NCI-H446 (cell line): ENCODE results near the gene DAB2IP.

Experiments
- DNase-seq, 2 experiments: peaks; one replicate each; lab custom pipeline; 2025; lab: John Stamatoyannopoulos, UW

Gene DAB2IP

GRCh38 chr9:121625590-121625989 lies 25.8 kb upstream of the DAB2IP start:
- DNase-seq: no peak

- no peak for DNase-seq
Measured at GRCh38 chr9:121626012-121626411, 25.4 kb upstream of the DAB2IP start.

GRCh38 chr9:121627427-121627826 lies 24.0 kb upstream of the DAB2IP start:
- no peak for DNase-seq

- no peak for DNase-seq
Measured at GRCh38 chr9:121628401-121628800, 23.0 kb upstream of the DAB2IP start.

GRCh38 chr9:121631115-121631514 lies 20.3 kb upstream of the DAB2IP start:
- DNase-seq: no peak

GRCh38 chr9:121631978-121632418 lies 19.4 kb upstream of the DAB2IP start:
- no peak for DNase-seq

GRCh38 chr9:121633119-121633714 lies 18.2 kb upstream of the DAB2IP start:
- no peak for DNase-seq

GRCh38 chr9:121633736-121634135 lies 17.7 kb upstream of the DAB2IP start:
- no peak for DNase-seq

- no peak for DNase-seq
Measured at GRCh38 chr9:121634329-121635261, 16.8 kb upstream of the DAB2IP start.

- DNase-seq: no peak
Measured at GRCh38 chr9:121635300-121635876, 16.0 kb upstream of the DAB2IP start.

GRCh38 chr9:121636341-121636865 lies 15.0 kb upstream of the DAB2IP start:
- no peak for DNase-seq

- no peak for DNase-seq
Measured at GRCh38 chr9:121636978-121637712, 14.3 kb upstream of the DAB2IP start.

GRCh38 chr9:121637713-121638220 lies 13.7 kb upstream of the DAB2IP start:
- peak; percentile 23 to 69 for DNase-seq

GRCh38 chr9:121638399-121638798 lies 13.0 kb upstream of the DAB2IP start:
- DNase-seq: no peak

- no peak for DNase-seq
Measured at GRCh38 chr9:121638901-121639592, 12.4 kb upstream of the DAB2IP start.

- DNase-seq: no peak
Measured at GRCh38 chr9:121639619-121640018, 11.8 kb upstream of the DAB2IP start.

GRCh38 chr9:121640076-121640475 lies 11.4 kb upstream of the DAB2IP start:
- peak in 1 of 2 experiments; percentile 28 for DNase-seq

- no peak for DNase-seq
Measured at GRCh38 chr9:121640491-121641223, 10.8 kb upstream of the DAB2IP start.

- no peak for DNase-seq
Measured at GRCh38 chr9:121641224-121641611, 10.2 kb upstream of the DAB2IP start.

- no peak for DNase-seq
Measured at GRCh38 chr9:121642758-121643157, 8.7 kb upstream of the DAB2IP start.
